GM21737 (cell line): ENCODE results near the gene FOXI2.

Experiments used
- ATAC-seq: cut with Tn5 transposase; IDR thresholded peaks from one replicate; pipeline ENCODE4 v1.9.1; 2021; ENCODE audit warnings: mild to moderate bottlenecking, moderate library complexity; ENCODE audit not compliant: unreplicated experiment

Gene FOXI2

GRCh38 chr10:127736915-127737562 lies at the start of gene FOXI2:
Gene FOXI2, plus strand, starts transcription at chr10:127737185. Its CDS starts 89 bp downstream, at chr10:127737274.
- no peak for ATAC-seq

- no peak for ATAC-seq
These were observed 49.4 kb upstream of the FOXI2 start for GRCh38 chr10:127687548-127687947.

GRCh38 chr10:127690176-127690835 lies 46.7 kb upstream of the FOXI2 start:
- ATAC-seq = no peak

- no peak for ATAC-seq
These were observed 42.3 kb upstream of the FOXI2 start for GRCh38 chr10:127694580-127695193.

- ATAC-seq = no peak
These were observed 41.6 kb upstream of the FOXI2 start for GRCh38 chr10:127695431-127695830.

GRCh38 chr10:127698886-127699285 lies 38.1 kb upstream of the FOXI2 start:
- ATAC-seq = no peak

GRCh38 chr10:127699311-127699710 lies 37.7 kb upstream of the FOXI2 start:
- ATAC-seq = no peak

GRCh38 chr10:127702271-127702670 lies 34.7 kb upstream of the FOXI2 start:
- ATAC-seq = no peak

GRCh38 chr10:127715249-127715648 lies 21.7 kb upstream of the FOXI2 start:
- no peak for ATAC-seq

- no peak for ATAC-seq
These were observed 21.1 kb upstream of the FOXI2 start for GRCh38 chr10:127715782-127716378.

- ATAC-seq = no peak
These were observed 16.8 kb upstream of the FOXI2 start for GRCh38 chr10:127720142-127720541.

GRCh38 chr10:127720903-127721302 lies 16.1 kb upstream of the FOXI2 start:
- no peak for ATAC-seq

- no peak for ATAC-seq
These were observed 2.2 kb upstream of the FOXI2 start for GRCh38 chr10:127734753-127735152.

- ATAC-seq = no peak
These were observed 1.8 kb upstream of the FOXI2 start for GRCh38 chr10:127735156-127735555.

GRCh38 chr10:127735723-127736221 lies 1.2 kb upstream of the FOXI2 start:
- ATAC-seq = no peak

- ATAC-seq = no peak
These were observed 617 bp upstream of the FOXI2 start for GRCh38 chr10:127736222-127736914.

GRCh38 chr10:127737563-127738511 lies 852 bp downstream of the FOXI2 start:
- no peak for ATAC-seq

- no peak for ATAC-seq
These were observed 1.8 kb downstream of the FOXI2 start for GRCh38 chr10:127738512-127739424.

GRCh38 chr10:127739908-127740307 lies 2.9 kb downstream of the FOXI2 start:
- no peak for ATAC-seq
